Measurements from ENCODE around the gene CD2. TPM values are rescaled to one million over a fixed set of nuclear protein-coding genes. Genes with fewer than 3 reads are reported as not detected.

CD2 gene
- total RNA-seq, 4 donors from 2014 or later, result 0.38 to 5.2 (median 2.4) TPM

DNA sequence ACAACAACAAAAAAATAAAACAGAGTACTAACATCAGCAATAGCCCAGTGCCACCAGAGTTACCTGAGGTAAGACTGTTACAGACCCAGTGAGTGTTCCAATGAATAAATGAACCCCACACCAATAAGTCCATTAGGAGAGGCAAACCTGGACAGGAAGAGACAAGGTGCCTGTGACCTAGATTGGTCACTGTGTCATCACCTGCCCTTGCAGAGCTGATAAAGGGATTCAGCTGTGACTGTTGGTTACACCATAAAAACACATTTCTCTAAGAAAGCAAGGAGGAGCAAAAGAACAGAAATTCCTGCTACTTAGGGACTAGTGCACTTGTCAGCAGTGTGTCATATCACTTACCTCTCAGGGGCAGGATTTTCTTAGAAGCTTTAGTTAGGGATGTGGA is 37.5 kb downstream of the CD2 start:
- TF ChIP-seq, protein P1, sequence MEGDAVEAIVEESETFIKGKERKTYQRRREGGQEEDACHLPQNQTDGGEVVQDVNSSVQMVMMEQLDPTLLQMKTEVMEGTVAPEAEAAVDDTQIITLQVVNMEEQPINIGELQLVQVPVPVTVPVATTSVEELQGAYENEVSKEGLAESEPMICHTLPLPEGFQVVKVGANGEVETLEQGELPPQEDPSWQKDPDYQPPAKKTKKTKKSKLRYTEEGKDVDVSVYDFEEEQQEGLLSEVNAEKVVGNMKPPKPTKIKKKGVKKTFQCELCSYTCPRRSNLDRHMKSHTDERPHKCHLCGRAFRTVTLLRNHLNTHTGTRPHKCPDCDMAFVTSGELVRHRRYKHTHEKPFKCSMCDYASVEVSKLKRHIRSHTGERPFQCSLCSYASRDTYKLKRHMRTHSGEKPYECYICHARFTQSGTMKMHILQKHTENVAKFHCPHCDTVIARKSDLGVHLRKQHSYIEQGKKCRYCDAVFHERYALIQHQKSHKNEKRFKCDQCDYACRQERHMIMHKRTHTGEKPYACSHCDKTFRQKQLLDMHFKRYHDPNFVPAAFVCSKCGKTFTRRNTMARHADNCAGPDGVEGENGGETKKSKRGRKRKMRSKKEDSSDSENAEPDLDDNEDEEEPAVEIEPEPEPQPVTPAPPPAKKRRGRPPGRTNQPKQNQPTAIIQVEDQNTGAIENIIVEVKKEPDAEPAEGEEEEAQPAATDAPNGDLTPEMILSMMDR (IDR thresholded peaks at IDR 0.05; ENCODE audit: low read depth), result no peak

DNA sequence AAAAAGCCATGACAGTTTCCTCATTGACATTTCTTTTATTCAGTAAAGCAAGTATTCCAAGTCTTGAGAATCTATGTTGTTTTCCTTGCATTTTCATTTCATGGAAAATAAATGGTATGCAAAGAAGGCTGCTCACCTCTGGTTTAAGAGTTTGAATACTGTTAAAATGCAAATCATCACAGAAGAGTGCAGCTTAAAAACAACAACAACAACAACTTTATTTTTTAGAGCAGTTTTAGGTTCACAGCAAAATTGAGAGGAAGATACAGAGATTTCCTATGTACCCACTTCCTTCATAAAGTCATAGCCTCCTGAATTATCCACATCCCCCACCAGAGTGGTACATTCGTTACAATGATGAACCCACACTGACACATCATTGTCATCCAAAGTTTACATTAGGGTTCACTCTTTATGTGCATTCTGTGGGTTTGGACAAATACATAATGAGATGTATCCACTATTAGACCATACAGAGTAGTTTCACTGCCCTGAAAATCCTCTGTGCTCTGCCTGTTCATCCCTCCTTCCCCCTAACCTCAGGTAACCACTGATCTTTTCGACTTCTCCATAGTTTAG is 39.2 kb downstream of the CD2 start:
- TF ChIP-seq, protein P1 (IDR thresholded peaks at IDR 0.05; ENCODE audit: low read depth), result no peak

DNA sequence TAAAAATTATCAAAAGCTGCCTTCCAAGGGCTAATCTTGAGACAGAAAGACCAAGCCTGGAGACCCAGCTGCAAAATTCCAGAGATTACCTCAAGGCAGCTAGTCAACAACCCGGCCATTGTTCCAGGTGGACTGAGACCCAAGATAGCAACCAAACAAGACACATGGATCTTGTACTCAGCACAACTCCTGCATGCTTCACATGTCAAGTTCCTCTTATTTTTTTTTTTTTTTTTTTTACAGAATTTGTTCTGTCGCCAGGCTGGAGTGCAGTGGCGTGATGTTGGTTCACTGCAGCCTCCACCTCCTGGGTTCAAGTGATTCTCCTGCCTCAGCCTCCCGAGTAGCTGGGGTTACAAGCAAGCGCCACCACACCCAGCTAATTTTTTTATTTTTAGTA is 40.1 kb downstream of the CD2 start:
- TF ChIP-seq, protein P1 (IDR thresholded peaks at IDR 0.05; ENCODE audit: low read depth), result no peak

DNA sequence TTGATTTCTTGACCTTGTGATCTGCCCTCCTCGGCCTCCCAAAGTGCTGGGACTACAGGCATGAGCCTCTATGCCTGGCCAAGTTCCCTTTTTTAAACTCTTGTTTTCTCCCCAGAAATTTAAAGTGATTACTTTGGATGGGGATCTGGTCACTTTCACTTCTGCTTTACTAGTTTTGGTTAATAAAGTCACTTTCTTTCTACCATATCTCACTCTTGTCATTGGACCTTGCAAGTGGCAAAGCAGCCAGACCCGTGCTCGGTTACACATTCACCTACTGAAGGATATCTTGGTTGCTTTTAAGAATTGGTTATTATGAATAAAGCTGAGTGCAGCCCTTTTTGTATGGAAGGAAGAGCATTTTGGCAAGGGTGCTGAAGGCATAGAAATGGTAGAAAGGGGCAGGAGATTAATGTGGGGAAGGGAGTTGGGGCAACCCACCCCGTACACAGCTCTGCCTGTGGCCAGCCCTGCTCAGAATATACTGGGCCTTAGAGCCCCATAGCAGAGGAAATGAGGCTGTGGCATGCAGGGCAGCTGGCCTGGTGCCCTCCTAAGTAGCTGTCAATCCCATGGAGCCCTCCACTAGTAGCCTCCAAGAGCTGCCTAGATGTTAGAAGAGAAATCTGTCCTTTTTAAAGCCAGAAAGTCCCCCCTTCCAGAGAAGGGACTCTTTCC is 40.7 kb downstream of the CD2 start:
- TF ChIP-seq, protein P1 (IDR thresholded peaks at IDR 0.05; ENCODE audit: low read depth), result no peak

DNA sequence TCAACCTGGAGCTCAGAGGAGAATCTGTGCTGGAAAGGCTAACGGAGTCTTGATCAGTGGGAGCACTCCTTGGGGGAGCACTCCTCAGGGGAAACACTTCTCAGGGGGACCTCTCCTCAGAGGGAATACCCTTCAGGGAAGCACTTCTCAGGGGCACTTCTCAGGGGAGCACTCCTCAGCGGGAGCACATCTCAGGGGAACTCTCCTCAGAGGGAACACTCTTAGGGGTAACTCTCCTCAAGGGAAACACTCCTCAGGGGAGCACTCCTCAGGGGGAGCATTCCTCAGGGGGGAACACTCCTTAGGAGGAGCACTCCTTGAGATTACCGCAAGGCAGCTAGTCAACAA is 41.2 kb downstream of the CD2 start:
- TF ChIP-seq, protein P1 (IDR thresholded peaks at IDR 0.05; ENCODE audit: low read depth), result no peak

DNA sequence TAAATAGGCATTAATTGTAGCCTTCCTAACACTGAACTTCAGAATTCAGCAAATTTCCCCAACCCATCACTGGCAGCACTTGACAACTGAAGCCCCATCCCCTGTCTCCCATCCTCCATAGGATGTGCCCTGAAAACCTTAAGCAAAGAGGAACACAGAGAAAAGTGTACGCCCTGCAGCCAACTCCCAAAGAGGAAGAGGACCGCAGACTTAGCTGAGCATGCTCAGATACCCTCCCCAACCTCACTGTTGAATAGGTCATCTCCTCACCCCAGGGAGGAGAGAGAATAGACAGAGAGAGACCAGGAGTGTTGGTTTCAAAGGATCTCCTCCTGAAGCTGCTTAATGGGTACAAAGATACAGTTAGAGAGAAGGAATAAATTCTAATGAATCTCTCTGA is 50.5 kb downstream of the CD2 start:
- TF ChIP-seq, protein P1 (IDR thresholded peaks at IDR 0.05; ENCODE audit: low read depth), result no peak

DNA sequence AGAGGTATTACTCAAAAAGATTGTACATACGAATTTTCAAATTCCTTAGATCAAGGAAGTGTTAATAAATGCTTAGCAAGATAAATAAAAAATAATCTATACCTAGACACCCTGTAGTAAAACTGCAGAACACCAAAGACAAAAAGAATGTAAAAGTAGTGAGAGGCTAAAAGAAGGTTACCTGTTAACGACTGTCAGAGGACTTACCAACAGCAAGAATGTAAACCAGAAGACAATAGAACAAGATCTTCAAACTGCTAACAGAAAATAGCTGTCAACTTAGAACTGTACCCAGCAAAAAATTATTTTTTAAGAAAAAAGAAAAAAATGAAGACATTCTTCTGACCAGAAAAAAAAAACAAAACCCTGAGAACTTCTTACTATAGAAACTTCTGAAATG is 51.2 kb downstream of the CD2 start:
- TF ChIP-seq, protein P1 (IDR thresholded peaks at IDR 0.05; ENCODE audit: low read depth), result no peak

All from subcutaneous adipose tissue (tissue), 4 donors.